ENCODE results near the gene GOLM1. TPM values are rescaled to one million over a fixed set of nuclear protein-coding genes. Genes with fewer than 3 reads are reported as not detected.

The GOLM1 gene
- total RNA-seq, 2 donors from 2014 or later, result 337 to 393 TPM

GRCh38 chr9:86047361-86047760 lies 52.0 kb downstream of the GOLM1 start:
- Histone ChIP-seq H3K27me3 (no peaks in the 10 kb centered on the region), H3K9me3 (no peaks in the 10 kb centered on the region), H3K36me3 (no peaks in the 10 kb centered on the region), H3K4me1 (no peaks in the 10 kb centered on the region), H3K4me3 (no peak overlapping the region), H3K9ac (ENCODE audit: low read depth in 2 of 2, low read length in 2 of 2) (no peak overlapping the region), H3K27ac (no peak overlapping the region)
- intact Hi-C loops (cut with DNase I), result no loop called here
- no peak for TF ChIP-seq CTCF (IDR thresholded peaks at IDR 0.05)
- no peak for DNase-seq

- no peak overlapping the region for H3K27ac ChIP-seq
- no peak for TF ChIP-seq CTCF (IDR thresholded peaks at IDR 0.05)
- DNase-seq, result no peak
- H3K9me3 ChIP-seq, result no peaks in the 10 kb centered on the region
- no peaks in the 10 kb centered on the region for H3K27me3 ChIP-seq
- no peak overlapping the region for H3K4me3 ChIP-seq
- intact Hi-C loops (cut with DNase I), result no loop called here
- H3K4me1 ChIP-seq, result no peaks in the 10 kb centered on the region
- no peak overlapping the region for H3K9ac ChIP-seq (ENCODE audit: low read depth in 2 of 2, low read length in 2 of 2)
- H3K36me3 ChIP-seq, result no peaks in the 10 kb centered on the region
Measured at GRCh38 chr9:86046930-86047341, 52.4 kb downstream of the GOLM1 start.

GRCh38 chr9:86046071-86046636 lies 53.2 kb downstream of the GOLM1 start:
- no peak overlapping the region for H3K4me3 ChIP-seq
- H3K9me3 ChIP-seq, result no peaks in the 10 kb centered on the region
- H3K36me3 ChIP-seq, result no peaks in the 10 kb centered on the region
- H3K4me1 ChIP-seq, result no peaks in the 10 kb centered on the region
- no peak for TF ChIP-seq CTCF (IDR thresholded peaks at IDR 0.05)
- intact Hi-C loops (cut with DNase I), result no loop called here
- peak; percentile 53 for DNase-seq
- no peaks in the 10 kb centered on the region for H3K27me3 ChIP-seq
- no peak overlapping the region for H3K27ac ChIP-seq
- no peak overlapping the region for H3K9ac ChIP-seq (ENCODE audit: low read depth in 2 of 2, low read length in 2 of 2)

GRCh38 chr9:86045654-86046053 lies 53.7 kb downstream of the GOLM1 start:
- Histone ChIP-seq H3K9ac (ENCODE audit: low read depth in 2 of 2, low read length in 2 of 2) (no peak overlapping the region), H3K36me3 (no peaks in the 10 kb centered on the region), H3K4me3 (no peak overlapping the region), H3K4me1 (no peaks in the 10 kb centered on the region), H3K27me3 (no peaks in the 10 kb centered on the region), H3K9me3 (no peaks in the 10 kb centered on the region), H3K27ac (no peak overlapping the region)
- no peak for TF ChIP-seq CTCF (IDR thresholded peaks at IDR 0.05)
- intact Hi-C loops (cut with DNase I), result no loop called here
- DNase-seq, result no peak

- Histone ChIP-seq H3K4me3 (no peak overlapping the region), H3K9me3 (no peaks in the 10 kb centered on the region), H3K27me3 (no peaks in the 10 kb centered on the region), H3K9ac (ENCODE audit: low read depth in 2 of 2, low read length in 2 of 2) (no peak overlapping the region), H3K36me3 (no peaks in the 10 kb centered on the region), H3K27ac (no peak overlapping the region), H3K4me1 (no peaks in the 10 kb centered on the region)
- no peak for TF ChIP-seq CTCF (IDR thresholded peaks at IDR 0.05)
- DNase-seq, result no peak
- intact Hi-C loops (cut with DNase I), result no loop called here
Measured at GRCh38 chr9:86043999-86044398, 55.4 kb downstream of the GOLM1 start.

All from colonic mucosa (tissue), 4 donors.